Measurements from ENCODE around the gene IDH3G.

IDH3G gene

DNA sequence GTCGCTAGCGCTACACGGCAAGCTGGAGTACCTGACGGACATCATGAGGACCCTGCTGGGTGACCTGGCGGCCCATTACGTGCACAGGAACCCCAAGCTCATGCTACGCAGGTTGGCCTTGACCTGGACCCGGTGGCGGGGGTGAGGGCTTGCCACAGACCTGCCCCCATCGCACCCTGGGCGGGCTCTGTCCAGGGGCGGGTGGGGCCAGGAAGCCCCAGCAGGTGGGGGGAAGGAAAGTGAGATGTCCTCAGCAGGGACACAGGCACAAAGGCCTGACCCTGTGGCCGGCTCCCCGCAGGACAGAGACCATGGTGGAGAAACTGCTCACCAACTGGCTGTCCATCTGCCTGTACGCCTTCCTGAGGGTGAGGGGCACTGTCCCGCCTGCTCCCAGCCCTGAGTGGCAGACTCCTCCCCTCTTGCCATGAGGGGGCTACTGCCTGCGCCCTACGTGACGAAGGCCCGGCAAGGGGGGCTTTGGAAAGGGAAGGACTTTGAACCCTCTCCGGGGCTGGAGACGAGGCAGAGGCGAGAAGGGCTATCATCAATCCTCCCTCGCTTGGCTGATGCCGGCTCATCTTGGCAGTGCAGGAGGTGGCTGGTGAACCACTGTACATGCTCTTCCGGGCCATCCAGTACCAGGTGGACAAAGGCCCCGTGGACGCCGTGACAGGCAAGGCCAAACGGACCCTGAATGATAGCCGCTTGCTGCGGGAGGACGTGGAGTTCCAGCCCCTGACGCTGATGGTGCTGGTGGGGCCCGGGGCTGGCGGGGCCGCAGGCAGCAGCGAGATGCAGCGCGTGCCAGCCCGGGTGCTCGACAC, 18.7 kb downstream of the IDH3G start:
- H3K9me3 Mint-ChIP-seq = no peaks in the 10 kb centered on the region
- H3K4me3 Mint-ChIP-seq = no peak overlapping the region
- peaks cover 3% of the 10 kb centered on the region for H3K4me1 Mint-ChIP-seq (ENCODE audit: low read depth)
- no peaks in the 10 kb centered on the region for H3K36me3 Mint-ChIP-seq (ENCODE audit: low read depth)
- no peak for DNase-seq
- H3K27ac Mint-ChIP-seq = no peak overlapping the region
- H3K27me3 Mint-ChIP-seq = peaks cover 17% of the 10 kb centered on the region

DNA sequence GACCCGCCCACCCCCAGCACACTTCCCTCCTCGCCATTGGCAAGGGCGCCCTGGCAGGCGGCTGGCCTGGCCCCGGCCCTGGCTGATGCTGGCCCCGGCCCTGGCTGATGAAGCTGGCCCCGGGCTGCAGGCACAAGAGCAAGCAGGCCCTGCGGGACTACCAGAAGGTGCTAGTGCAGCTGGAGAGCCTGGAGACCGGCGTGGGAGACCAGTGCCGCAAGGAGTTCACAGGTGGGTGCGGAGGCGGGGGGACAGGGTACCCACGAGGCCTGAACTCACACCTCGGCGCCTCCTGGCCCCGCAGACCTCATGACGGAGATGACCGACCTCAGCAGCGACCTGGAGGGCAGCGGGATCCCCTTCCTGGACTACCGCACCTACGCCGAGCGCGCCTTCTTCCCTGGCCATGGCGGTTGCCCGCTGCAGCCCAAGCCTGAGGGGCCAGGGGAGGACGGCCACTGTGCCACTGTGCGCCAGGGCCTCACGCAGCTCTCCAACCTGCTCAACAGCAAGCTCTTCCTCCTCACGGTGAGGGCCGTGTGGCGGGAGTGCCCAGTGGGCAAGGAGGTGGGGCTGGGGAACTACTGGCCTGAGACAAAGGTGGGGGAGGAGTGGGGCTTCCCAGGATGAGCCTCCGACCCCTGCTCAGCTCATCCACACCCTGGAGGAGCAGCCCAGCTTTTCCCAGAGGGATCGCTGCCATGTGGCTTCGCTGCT, 19.4 kb downstream of the IDH3G start:
- Mint-ChIP-seq H3K27me3 (peaks cover 14% of the 10 kb centered on the region), H3K9me3 (no peaks in the 10 kb centered on the region), H3K27ac (no peak overlapping the region), H3K4me1 (ENCODE audit: low read depth) (no peaks in the 10 kb centered on the region), H3K4me3 (no peak overlapping the region), H3K36me3 (ENCODE audit: low read depth) (no peaks in the 10 kb centered on the region)
- no peak for DNase-seq

DNA sequence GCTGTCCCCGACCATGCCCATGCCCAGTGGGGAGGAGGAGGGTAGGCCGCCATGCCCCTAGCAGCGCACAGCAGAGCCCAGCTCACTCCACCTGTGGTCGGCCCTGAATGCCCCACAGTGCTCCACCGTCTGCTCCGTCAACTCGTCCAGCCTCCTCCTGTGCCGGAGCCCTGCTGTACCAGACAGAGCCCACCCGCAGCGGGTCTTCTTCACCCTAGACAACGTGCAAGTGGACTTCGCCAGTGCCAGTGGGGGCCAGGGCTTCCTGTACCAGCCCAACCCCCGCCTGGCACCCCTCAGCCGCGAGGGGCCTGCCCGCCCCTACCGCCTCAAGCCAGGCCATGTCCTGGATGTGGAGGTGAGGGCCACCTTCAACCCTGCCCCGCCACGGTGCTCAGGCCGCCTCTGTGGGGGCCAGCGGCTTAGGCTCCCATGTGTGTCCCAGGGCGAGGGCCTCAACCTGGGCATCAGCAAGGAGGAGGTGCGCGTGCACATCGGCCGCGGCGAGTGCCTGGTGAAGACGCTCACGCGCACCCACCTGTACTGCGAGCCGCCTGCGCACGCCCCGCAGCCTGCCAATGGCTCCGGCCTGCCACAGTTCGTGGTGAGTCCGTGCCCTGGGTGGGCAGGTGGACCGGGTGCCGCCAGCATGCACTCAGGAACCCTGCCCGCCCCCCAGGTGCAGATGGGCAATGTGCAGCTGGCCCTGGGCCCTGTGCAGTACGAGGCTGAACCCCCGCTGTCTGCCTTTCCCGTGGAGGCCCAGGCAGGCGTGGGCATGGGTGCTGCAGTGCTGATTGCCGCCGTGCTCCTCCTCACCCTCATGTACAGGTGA, 20.2 kb downstream of the IDH3G start:
- no peaks in the 10 kb centered on the region for H3K9me3 Mint-ChIP-seq
- H3K27ac Mint-ChIP-seq = no peak overlapping the region
- no peak overlapping the region for H3K4me3 Mint-ChIP-seq
- H3K36me3 Mint-ChIP-seq (ENCODE audit: low read depth) = no peaks in the 10 kb centered on the region
- DNase-seq = no peak
- H3K27me3 Mint-ChIP-seq = peaks cover 14% of the 10 kb centered on the region
- no peaks in the 10 kb centered on the region for H3K4me1 Mint-ChIP-seq (ENCODE audit: low read depth)

DNA sequence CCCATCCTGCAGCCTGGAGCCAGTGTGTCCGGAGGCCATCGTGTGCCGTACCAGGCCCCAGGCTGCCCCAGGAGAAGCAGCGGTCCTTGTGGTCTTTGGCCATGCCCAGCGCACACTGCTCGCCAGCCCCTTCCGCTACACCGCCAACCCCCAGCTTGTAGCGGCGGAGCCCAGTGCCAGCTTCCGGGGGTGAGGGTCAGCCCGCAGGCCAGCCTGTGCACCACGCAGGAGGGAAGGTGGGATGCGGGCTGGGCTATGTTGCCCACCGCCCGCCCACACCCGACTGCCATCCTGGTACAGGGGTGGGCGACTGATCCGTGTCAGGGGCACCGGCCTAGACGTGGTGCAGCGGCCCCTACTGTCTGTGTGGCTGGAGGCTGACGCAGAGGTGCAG, 21.0 kb downstream of the IDH3G start:
- H3K4me1 Mint-ChIP-seq (ENCODE audit: low read depth) = no peaks in the 10 kb centered on the region
- no peak overlapping the region for H3K27ac Mint-ChIP-seq
- no peaks in the 10 kb centered on the region for H3K9me3 Mint-ChIP-seq

DNA sequence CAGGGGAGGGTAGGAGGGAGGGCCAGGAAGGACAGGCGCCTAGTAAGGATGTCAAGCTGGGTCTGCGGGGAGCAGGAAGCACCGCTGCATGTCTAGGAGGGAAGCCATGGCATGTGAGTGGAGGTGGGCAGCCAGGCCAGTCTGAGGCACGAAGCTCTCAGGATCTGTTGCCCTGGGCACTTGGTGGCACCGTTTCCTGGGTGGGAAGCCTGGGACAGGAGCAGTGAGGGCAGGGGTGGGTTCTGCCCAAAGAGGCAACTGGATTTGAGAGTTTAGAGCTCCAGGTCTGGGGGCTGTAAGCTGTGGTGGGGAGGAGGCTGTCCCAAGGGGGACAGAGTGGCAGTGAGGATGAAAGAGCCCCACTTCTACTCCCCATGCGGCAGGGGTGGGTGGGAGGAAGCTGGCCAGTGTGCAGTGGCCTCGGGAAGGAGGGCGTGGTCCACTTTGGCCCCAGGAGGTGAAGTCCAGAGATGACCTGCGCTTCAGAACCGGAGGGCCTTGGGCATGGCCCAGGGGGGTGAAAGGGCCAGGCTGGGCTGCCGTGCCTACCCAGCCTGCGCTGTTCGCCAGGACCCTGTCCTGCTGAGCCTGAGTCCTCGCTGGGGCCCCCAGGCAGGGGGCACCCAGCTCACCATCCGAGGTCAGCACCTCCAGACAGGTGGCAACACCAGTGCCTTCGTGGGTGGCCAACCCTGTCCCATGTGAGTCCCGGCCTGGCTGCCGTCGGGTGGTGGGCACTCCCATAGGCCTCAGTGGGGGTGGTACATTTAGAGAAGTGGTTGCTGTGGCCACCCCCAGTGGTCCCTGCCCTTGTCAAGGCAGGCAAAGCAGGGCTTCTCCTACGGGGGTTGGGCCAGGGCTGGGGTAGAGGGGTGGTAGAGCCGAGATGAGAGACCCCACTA, 21.6 kb downstream of the IDH3G start:
- no peak for DNase-seq
- Mint-ChIP-seq H3K9me3 (no peaks in the 10 kb centered on the region), H3K36me3 (ENCODE audit: low read depth) (no peaks in the 10 kb centered on the region), H3K27ac (no peak overlapping the region), H3K4me3 (no peak overlapping the region), H3K27me3 (peaks cover 9% of the 10 kb centered on the region), H3K4me1 (ENCODE audit: low read depth) (peaks cover 3% of the 10 kb centered on the region)

More for the DNA sequence above, 21.0 kb downstream of the IDH3G start:
- Mint-ChIP-seq H3K36me3 (ENCODE audit: low read depth) (no peaks in the 10 kb centered on the region), H3K27me3 (peaks cover 14% of the 10 kb centered on the region), H3K4me3 (no peak overlapping the region)
- DNase-seq = no peak

DNA sequence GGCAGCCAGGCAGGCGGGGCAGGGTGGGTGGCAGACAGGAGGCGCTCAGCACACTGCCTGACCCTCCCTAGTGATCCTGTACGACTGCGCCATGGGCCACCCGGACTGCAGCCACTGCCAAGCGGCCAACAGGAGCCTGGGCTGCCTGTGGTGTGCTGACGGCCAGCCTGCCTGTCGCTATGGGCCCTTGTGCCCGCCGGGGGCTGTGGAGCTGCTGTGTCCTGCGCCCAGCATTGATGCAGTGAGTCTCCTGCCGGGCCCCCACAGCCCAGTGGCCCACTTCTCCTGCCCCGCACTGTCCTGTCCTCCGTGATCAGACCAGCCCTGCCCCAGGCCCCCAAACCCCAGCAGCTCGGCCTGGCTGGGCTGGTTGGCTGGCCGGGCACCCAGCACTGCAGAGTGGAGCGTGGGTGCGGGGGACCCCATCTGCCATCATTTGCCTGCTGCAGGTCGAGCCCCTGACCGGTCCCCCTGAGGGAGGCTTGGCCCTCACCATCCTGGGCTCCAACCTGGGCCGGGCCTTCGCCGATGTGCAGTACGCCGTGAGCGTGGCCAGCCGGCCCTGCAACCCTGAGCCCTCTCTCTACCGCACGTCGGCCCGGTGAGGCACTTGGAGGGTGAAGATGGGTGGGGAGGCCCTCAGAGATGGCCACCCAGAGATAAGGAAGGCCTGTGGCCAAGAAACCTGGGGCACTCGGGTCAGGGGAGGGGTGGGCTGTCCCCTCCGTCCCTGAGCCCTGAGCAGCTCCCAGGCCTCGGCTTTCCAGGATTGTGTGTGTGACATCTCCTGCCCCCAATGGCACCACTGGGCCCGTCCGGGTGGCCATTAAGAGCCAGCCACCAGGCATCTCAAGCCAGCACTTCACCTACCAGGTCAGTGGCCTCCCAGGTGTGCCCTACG, 22.5 kb downstream of the IDH3G start:
- no peak overlapping the region for H3K27ac Mint-ChIP-seq
- no peaks in the 10 kb centered on the region for H3K9me3 Mint-ChIP-seq
- H3K36me3 Mint-ChIP-seq (ENCODE audit: low read depth) = no peaks in the 10 kb centered on the region
- peaks cover 5% of the 10 kb centered on the region for H3K4me1 Mint-ChIP-seq (ENCODE audit: low read depth)
- no peak overlapping the region for H3K4me3 Mint-ChIP-seq
- H3K27me3 Mint-ChIP-seq = peaks cover 9% of the 10 kb centered on the region
- no peak for DNase-seq

DNA sequence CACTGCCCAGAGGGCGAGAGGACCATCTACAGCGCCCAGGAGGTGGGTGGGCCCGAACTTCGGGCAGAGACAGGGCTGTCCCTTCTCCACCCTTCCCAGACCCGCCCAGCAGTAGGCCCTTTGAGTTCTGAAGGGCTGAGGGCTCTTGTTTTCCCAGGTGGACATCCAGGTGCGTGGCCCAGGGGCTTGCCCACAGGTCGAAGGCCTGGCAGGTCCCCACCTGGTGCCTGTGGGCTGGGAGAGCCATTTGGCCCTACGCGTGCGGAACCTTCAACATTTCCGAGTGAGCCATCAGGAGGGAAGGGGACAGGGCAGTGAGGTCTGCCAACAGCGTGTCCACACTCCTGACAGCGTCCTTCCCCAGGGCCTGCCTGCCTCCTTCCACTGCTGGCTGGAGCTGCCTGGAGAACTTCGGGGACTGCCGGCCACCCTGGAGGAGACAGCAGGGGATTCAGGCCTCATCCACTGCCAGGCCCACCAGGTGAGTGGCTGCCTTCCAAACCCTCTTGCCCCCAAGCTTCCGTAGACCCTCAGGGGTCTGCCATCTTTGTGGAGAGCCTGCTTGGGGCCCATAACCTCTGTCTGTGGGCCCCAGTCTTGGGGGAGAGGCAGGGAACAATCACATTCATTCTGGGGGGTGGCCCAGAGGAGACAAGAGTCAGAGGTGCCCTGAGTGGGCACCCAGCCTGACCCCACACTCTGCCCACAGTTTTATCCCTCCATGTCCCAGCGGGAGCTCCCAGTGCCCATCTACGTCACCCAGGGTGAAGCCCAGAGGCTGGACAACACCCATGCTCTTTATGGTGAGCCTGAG, 23.4 kb downstream of the IDH3G start:
- no peak for DNase-seq
- Mint-ChIP-seq H3K4me3 (no peak overlapping the region), H3K9me3 (no peaks in the 10 kb centered on the region), H3K27me3 (peaks cover 12% of the 10 kb centered on the region), H3K27ac (no peak overlapping the region), H3K4me1 (ENCODE audit: low read depth) (peaks cover 12% of the 10 kb centered on the region), H3K36me3 (ENCODE audit: low read depth) (no peaks in the 10 kb centered on the region)

DNA sequence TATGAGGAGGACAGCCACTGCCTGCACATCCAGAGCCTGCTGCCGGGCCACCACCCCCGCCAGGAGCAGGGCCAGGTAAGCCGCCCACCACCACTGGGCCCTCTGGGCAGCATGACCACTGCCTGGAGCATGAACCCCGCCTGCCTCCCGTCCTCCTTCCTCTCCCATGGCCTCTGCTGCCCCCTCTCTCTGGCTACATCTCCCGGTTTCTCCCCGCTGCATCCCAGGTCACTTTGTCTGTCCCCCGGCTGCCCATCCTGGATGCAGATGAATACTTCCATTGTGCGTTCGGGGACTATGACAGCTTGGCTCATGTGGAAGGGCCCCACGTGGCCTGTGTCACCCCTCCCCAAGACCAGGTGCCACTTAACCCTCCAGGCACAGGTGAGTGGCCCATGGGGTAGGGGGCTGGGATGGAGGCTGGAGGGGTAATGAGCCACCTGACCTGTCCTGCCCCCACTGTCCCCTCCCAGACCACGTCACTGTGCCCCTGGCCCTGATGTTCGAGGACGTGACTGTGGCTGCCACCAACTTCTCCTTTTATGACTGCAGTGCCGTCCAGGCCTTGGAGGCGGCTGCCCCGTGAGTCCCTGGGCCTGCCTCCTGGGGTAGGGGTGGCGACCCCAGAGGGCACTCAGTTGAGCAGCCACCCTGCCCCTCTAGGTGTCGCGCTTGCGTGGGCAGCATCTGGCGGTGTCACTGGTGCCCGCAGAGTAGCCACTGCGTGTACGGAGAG, 24.1 kb downstream of the IDH3G start:
- Mint-ChIP-seq H3K4me1 (ENCODE audit: low read depth) (peaks cover 12% of the 10 kb centered on the region), H3K27ac (no peak overlapping the region), H3K9me3 (no peaks in the 10 kb centered on the region), H3K36me3 (ENCODE audit: low read depth) (no peaks in the 10 kb centered on the region), H3K4me3 (no peak overlapping the region), H3K27me3 (peaks cover 12% of the 10 kb centered on the region)
- no peak for DNase-seq

DNA sequence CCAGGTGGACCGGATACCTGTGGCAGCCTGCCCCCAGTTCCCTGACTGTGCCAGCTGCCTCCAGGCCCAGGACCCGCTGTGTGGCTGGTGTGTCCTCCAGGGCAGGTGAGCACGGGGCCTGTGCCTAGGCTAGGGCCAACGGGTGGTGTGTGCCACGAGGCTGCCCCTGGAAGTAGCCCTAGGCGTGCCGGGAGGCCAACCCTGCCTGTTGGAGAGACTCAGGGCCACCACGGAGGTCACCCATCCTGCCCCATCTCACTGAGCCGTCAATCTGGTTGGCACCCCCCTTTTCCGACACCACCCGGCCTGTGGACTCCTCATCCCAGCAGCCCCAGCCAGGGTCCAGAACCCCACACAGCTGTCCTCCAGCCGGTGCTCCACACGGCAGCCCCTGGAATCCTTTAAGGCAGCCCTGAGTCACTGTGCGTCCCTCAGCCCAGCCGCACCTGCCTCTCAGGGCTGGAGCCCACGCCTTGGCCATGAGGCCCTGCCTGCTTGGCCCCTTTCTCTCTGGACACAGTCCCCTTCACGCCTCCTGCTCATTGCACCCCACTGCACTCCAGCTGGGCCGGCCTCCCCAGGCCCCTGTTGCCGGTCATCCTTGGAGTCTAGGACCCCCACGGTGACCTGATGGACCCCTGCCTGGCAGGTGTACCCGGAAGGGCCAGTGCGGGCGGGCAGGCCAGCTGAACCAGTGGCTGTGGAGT, 24.9 kb downstream of the IDH3G start:
- no peak overlapping the region for H3K27ac Mint-ChIP-seq

DNA sequence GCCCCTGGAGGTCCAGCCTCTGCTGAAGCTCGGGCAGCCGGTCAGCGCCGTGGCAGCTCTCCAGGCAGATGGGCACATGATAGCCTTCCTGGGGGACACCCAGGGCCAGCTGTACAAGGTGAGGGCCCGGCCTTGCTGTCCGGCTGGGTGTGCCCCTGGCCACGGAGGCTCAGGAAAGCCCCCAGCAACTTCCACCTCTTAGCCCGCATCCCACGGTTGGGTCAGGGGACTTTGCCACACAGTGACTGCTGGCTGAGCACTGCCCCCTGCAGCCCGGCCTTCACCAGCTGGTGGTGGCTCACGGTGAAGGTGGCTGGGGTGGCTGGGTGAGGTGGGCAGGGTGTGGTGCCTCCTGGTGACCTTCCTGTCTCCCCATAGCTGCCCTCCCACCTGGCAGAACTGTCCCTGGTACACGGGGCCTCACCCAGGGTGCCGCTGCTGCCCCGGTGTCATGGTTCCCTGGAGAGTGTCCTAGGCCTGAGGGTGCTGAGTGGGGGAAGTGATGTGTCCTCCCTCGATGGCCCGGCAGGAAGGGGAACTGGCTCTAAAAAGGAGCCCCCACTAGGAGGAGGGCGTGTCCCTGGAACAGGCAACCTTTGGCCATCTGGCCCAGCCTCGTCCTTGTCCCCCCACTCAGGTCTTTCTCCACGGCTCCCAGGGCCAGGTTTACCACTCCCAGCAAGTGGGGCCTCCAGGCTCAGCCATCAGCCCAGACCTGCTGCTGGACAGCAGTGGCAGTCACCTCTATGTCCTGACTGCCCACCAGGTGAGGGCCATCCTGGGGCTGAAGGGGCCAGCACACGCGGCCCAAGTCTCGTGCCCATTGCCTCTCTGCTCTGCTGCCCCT, 25.6 kb downstream of the IDH3G start:
- H3K9me3 Mint-ChIP-seq = no peaks in the 10 kb centered on the region
- DNase-seq = peak; percentile 27

More for the DNA sequence above, 24.9 kb downstream of the IDH3G start:
- H3K4me1 Mint-ChIP-seq (ENCODE audit: low read depth) = peaks cover 12% of the 10 kb centered on the region
- H3K9me3 Mint-ChIP-seq = no peaks in the 10 kb centered on the region
- peak; percentile 26 for DNase-seq
- no peaks in the 10 kb centered on the region for H3K36me3 Mint-ChIP-seq (ENCODE audit: low read depth)
- H3K27me3 Mint-ChIP-seq = peaks cover 12% of the 10 kb centered on the region
- no peak overlapping the region for H3K4me3 Mint-ChIP-seq

DNA sequence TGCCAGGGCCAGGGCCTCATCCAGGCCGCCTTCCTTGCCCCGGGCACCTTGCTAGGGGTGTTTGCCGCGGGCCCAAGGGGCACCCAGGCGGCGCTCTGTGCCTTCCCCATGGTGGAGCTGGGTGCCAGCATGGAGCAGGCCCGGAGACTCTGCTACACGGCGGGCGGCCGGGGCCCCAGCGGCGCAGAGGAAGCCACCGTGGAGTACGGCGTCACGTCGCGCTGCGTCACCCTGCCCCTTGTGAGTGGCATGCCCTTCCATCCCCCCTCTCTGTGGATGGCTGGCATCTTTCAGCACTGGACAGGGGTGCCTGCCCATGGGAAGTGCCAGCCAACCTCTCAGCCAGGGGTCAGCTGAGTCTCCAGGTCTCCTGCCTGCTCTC, 26.5 kb downstream of the IDH3G start:
- Mint-ChIP-seq H3K27ac (no peak overlapping the region), H3K9me3 (no peaks in the 10 kb centered on the region), H3K36me3 (ENCODE audit: low read depth) (no peaks in the 10 kb centered on the region), H3K4me1 (ENCODE audit: low read depth) (peaks cover 16% of the 10 kb centered on the region), H3K27me3 (peaks cover 20% of the 10 kb centered on the region), H3K4me3 (no peak overlapping the region)
- no peak for DNase-seq

More for the DNA sequence above, 25.6 kb downstream of the IDH3G start:
- Mint-ChIP-seq H3K36me3 (ENCODE audit: low read depth) (no peaks in the 10 kb centered on the region), H3K27ac (no peak overlapping the region), H3K4me1 (ENCODE audit: low read depth) (peaks cover 16% of the 10 kb centered on the region), H3K4me3 (no peak overlapping the region), H3K27me3 (peaks cover 16% of the 10 kb centered on the region)
